Spleen (tissue), 7 donors: ENCODE measurements around the gene KCNB1.

Experiments used
- POLR2A ChIP-seq, 3 donors: fragments of 450-650 bp; IDR thresholded peaks; one replicate each; pipeline ENCODE4 v1.5.1; 2017; ENCODE audit warnings: antibody characterized with exemption in 3 of 3, mild to moderate bottlenecking in 1 of 3
- POLR2AphosphoS5 ChIP-seq, 3 donors: sonication (generic); formaldehyde crosslinking; IDR thresholded peaks; one replicate each; pipeline ENCODE4 v1.5.1; 2017; ENCODE audit warnings: antibody characterized with exemption in 3 of 3
- TF ChIP-seq, protein P1 (sequence below), 11 experiments: fragments of 200-600 bp in 7 of 11; fragments of 450-650 bp in 4 of 11; sonication (generic) in 4 of 11; IDR thresholded peaks in 8 of 11; conservative IDR thresholded peaks in 3 of 11; 1 replicate in 7 of 11; 2 replicates in 4 of 11; pipeline versions ENCODE4 v1.4.0 to v1.8.0; 2016 to 2021; ENCODE audit warnings: antibody characterized with exemption in 11 of 11, inconsistent platforms in 4 of 11, mild to moderate bottlenecking in 1 of 11
- donor health status: DM: no; HTN: no; CAD: no; lungs with moderate emphysema.
- donor health status: DM: no; HTN: no; CAD: no.
- donor health status: DM: no; HTN: no; CAD: no.

- TF ChIP-seq POLR2A (IDR thresholded peaks at IDR 0.05) (no peak), POLR2AphosphoS5 (IDR thresholded peaks at IDR 0.05) (no peak)
- TF ChIP-seq, protein P1, sequence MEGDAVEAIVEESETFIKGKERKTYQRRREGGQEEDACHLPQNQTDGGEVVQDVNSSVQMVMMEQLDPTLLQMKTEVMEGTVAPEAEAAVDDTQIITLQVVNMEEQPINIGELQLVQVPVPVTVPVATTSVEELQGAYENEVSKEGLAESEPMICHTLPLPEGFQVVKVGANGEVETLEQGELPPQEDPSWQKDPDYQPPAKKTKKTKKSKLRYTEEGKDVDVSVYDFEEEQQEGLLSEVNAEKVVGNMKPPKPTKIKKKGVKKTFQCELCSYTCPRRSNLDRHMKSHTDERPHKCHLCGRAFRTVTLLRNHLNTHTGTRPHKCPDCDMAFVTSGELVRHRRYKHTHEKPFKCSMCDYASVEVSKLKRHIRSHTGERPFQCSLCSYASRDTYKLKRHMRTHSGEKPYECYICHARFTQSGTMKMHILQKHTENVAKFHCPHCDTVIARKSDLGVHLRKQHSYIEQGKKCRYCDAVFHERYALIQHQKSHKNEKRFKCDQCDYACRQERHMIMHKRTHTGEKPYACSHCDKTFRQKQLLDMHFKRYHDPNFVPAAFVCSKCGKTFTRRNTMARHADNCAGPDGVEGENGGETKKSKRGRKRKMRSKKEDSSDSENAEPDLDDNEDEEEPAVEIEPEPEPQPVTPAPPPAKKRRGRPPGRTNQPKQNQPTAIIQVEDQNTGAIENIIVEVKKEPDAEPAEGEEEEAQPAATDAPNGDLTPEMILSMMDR (IDR thresholded peaks at IDR 0.05 in 8 of 11, conservative IDR thresholded peaks at IDR 0.05 in 3 of 11) = no peak
Measured at GRCh38 chr20:49497398-49497669, 14.9 kb upstream of the KCNB1 start.
